HL-60/S4 treated with phorbol 12-myristate 13-acetate at 8.2 ng/mL for 4 days and 3 days (cell line): ENCODE results near the gene SLC35D2.

ENCODE experiments used
- in situ Hi-C: fragments of 300-500 bp; cut with MboI; formaldehyde crosslinking; loops from 2 replicates; pipeline ENCODE4 v1.15.0; 2022; ENCODE audit warnings: low sequenced_read_pairs

Gene SLC35D2

GRCh38 chr9:96383165-96383942, at the start of gene SLC35D2:
TSS of gene SLC35D2 (minus strand) at chr9:96383711. CDS start at chr9:96383634, 77 bp downstream.
- in situ Hi-C loops: no loop called here

GRCh38 chr9:96430377-96430776, 46.9 kb upstream of the SLC35D2 start:
- in situ Hi-C loops: no loop called here

GRCh38 chr9:96429732-96430131, 46.2 kb upstream of the SLC35D2 start:
- in situ Hi-C loops: no loop called here

- in situ Hi-C loops: no loop called here
These were observed 42.1 kb upstream of the SLC35D2 start for GRCh38 chr9:96425500-96426169.

GRCh38 chr9:96423985-96424336, 40.5 kb upstream of the SLC35D2 start:
- in situ Hi-C loops: no loop called here

- in situ Hi-C loops: no loop called here
These were observed 39.9 kb upstream of the SLC35D2 start for GRCh38 chr9:96423322-96423984.

- in situ Hi-C loops: no loop called here
These were observed 37.1 kb upstream of the SLC35D2 start for GRCh38 chr9:96420468-96421219.

GRCh38 chr9:96419691-96419969, 36.1 kb upstream of the SLC35D2 start:
- in situ Hi-C loops: no loop called here

GRCh38 chr9:96418920-96419690, 35.6 kb upstream of the SLC35D2 start:
- in situ Hi-C loops: no loop called here

- in situ Hi-C loops: no loop called here
These were observed 34.8 kb upstream of the SLC35D2 start, which contains the start of gene ZNF367 for GRCh38 chr9:96418083-96418919. TSS of gene ZNF367 (minus strand) at chr9:96418370. CDS start at chr9:96418032, 338 bp downstream.

- in situ Hi-C loops: no loop called here
These were observed 34.2 kb upstream of the SLC35D2 start for GRCh38 chr9:96417661-96418082.

- in situ Hi-C loops: no loop called here
These were observed 33.6 kb upstream of the SLC35D2 start for GRCh38 chr9:96417051-96417586.

GRCh38 chr9:96413302-96414221, 30.1 kb upstream of the SLC35D2 start:
- in situ Hi-C loops: no loop called here

GRCh38 chr9:96412174-96412913, 28.8 kb upstream of the SLC35D2 start:
- in situ Hi-C loops: no loop called here

- in situ Hi-C loops: no loop called here
These were observed 27.8 kb upstream of the SLC35D2 start for GRCh38 chr9:96411129-96411838.

GRCh38 chr9:96408409-96409280, 25.1 kb upstream of the SLC35D2 start:
- in situ Hi-C loops: no loop called here
